GM10266 (cell line): ENCODE data around the gene NLGN1.

Source experiments
- DNase-seq: peaks from one replicate; pipeline ENCODE4 v3.0.0; 2012; ENCODE audit errors: extremely low spot score
- TF ChIP-seq, protein P1 (sequence below): IDR thresholded peaks from 2 replicates; pipeline ENCODE4 v1.5.1; 2012; ENCODE audit warnings: mild to moderate bottlenecking, low read depth; ENCODE audit not compliant: control insufficient read depth, insufficient read depth; ENCODE audit errors: missing control alignments

The NLGN1 gene

DNA sequence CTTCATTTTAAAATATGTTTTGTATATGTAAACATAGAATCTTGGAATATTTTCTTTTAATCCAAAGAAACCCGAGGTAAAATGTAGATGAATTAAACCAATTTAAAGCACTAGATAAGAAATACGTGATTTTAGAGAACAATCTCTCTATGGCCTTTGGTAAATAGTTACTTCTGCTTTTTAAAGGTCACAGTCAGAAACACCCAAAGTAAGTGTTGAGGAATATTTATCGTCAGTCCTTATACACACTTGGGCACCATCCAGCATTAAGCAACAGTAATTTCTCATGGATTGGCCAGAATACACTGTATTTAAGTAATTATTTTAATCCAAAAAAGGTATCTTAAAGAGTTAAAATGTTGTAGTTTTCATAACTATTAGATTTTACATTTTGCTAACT lies 713.2 kb downstream of the NLGN1 start:
- TF ChIP-seq, protein P1, sequence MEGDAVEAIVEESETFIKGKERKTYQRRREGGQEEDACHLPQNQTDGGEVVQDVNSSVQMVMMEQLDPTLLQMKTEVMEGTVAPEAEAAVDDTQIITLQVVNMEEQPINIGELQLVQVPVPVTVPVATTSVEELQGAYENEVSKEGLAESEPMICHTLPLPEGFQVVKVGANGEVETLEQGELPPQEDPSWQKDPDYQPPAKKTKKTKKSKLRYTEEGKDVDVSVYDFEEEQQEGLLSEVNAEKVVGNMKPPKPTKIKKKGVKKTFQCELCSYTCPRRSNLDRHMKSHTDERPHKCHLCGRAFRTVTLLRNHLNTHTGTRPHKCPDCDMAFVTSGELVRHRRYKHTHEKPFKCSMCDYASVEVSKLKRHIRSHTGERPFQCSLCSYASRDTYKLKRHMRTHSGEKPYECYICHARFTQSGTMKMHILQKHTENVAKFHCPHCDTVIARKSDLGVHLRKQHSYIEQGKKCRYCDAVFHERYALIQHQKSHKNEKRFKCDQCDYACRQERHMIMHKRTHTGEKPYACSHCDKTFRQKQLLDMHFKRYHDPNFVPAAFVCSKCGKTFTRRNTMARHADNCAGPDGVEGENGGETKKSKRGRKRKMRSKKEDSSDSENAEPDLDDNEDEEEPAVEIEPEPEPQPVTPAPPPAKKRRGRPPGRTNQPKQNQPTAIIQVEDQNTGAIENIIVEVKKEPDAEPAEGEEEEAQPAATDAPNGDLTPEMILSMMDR: no peak
- DNase-seq: no peak

DNA sequence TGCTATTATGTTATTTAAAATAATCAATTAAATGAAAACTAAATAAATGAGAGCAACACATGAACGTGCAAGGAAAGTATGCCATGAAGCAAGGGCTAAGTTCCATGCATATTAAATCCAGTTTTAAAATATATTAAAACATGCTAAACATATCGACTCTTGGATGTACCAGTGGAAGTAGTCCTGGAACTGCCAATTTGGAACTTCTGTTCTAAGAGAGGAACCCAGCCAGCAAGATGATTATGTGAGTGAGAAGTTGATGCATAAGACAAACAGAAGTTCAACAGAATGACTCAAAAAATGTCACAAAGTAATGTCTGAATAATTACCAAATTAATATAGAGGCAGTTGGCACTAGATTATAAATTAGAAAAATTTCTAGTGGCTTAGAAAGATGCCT lies 714.2 kb downstream of the NLGN1 start:
- no peak for DNase-seq
- TF ChIP-seq, protein P1: no peak

DNA sequence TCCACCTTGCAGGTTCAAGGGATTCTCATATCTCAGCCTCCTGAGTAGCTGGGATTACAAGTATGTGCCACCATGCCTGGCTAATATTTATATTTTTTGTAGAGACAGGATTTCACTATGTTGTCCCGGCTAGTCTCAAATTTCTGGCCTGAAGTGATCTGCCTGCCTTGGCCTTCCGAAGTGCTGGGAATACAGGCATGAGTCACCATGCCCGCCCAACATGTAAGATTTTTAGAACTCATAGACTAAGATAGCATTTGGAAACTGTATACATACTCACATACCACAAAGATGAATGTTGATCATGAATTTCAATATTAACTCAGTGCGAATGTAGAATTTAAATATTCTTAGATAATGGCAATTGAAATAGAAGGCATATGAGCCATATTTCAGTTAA lies 718.9 kb downstream of the NLGN1 start:
- TF ChIP-seq, protein P1: no peak
- DNase-seq: no peak

DNA sequence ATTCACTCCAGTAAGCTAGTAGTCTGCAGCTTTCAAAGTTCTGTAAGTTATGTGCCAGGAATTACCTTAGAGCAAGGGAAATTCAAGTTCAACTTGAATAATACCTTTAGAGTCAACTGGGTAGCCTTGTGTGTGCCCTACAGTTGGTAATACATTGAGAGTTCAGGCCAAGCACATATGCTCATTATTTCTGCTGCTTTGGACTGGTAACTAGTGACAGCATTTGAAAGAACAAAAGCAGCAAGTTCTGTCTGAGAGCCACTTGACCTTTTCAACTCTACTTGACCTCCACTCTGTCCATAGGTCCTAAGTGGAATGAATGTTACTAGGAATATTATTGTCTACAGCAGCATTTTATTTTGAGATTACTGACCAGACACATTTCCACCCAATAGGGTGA lies 723.5 kb downstream of the NLGN1 start:
- DNase-seq: no peak
- TF ChIP-seq, protein P1: no peak

DNA sequence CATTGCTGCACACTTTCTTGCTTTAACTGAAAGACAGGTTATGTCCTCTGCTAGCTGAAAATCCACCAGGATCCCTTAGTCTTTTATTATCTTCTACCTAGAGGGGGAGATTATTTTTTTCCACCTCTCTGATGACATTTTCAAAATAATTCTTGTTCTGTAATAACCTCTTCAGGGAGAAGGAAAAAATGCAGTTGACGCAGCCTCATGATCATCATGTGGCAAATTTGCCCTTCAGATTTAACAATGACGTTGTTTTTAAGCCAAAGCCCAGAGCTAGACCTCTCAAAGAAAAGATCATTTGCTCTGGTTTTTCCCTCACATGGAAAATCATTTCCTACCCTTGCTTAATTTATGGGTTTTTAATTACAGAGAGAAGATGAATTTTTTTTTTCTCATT lies 724.9 kb downstream of the NLGN1 start:
- DNase-seq: no peak
- TF ChIP-seq, protein P1: no peak

DNA sequence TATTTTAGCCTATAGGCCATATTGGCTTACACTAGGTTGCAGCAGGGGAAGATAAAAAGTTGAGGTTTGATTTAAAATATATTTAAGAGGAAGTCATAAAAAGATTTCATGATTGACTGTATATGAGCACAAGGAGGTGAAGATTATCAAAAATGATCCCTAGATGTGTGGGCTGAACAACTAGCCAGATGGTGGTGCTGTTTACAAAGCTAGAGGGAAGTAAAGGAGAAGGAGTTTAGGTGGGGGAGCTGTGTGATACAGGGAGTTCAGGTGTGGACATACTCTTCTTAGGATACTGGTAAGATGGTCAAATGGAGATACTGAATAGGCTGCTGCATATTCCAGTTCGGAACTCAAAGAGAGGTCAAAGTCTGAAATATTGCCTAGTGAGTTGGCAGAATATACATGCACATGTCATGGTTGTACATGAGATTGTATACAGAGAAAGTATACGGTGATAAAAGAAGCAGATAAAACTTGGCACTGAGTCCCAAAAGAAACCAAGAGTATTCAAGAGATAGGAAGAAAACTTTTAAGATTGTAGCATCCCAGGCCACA lies 727.8 kb downstream of the NLGN1 start:
- TF ChIP-seq, protein P1: peak; percentile 55
- DNase-seq: no peak

DNA sequence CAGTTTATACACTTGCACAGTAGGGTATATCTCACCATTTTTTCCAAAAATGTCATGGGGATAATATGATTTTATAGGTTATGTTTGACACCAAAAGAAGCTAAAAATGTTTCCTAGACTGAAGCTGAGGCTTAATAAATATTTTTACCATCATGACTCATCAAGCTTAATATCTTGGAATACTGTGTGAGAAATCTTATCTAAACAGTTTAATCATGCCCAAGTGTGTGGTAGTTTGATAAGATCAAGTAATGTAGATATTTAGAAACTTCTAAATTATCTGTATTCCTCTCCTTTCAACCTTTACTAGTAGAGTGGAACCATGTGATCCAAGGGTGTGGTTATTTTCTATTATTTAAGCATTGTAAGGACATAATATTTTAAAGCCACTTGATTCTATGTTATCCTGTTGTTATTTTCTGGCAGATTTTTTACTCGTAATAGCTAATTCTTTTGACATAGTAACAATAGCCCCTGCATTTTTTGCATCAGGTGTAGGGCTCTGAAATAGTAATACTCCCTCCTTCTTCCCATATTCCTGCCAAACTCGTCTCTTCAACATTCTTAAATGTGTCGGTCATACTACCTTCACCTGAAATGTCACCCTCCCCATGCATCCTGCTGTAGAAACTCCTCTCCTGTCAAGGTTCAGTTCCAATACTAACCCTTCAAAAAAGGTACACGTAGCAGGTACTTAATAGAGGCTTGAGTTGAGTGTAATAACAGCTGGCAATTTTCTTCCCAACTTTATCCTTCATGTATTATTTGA lies 729.6 kb downstream of the NLGN1 start:
- DNase-seq: no peak
- TF ChIP-seq, protein P1: no peak
